Right cardiac atrium (tissue), 5 donors: ENCODE measurements around the gene IFIH1. TPM values are rescaled to one million over a fixed set of nuclear protein-coding genes. Genes with fewer than 3 reads are reported as not detected.

Experiments
- ATAC-seq, 2 donors: fragments of 200-7000 bp; cut with Tn5 transposase; one replicate each; pipeline versions ENCODE4 v1.8.0 to v1.9.1; 2020; ENCODE audit warnings: moderate library complexity in 2 of 2, mild to moderate bottlenecking in 1 of 2
- DNase-seq, 3 donors: peaks; one replicate each; pipeline ENCODE4 v3.0.0-alpha.2; 2020
- H3K27ac ChIP-seq: one replicate; pipeline ENCODE4 v1.5.1; 2013; ENCODE audit warnings: mild to moderate bottlenecking, low read length, control low read depth, moderate library complexity
- H3K27me3 ChIP-seq: one replicate; pipeline ENCODE4 v1.6.1; 2013; ENCODE audit not compliant: control insufficient read depth, insufficient read depth
- H3K4me1 ChIP-seq: one replicate; pipeline ENCODE4 v1.6.1; 2013; ENCODE audit warnings: low read length; ENCODE audit not compliant: control insufficient read depth, insufficient read depth
- H3K4me3 ChIP-seq: one replicate; pipeline ENCODE4 v1.5.1; 2013; ENCODE audit warnings: low read length, control low read depth
- H3K9me3 ChIP-seq: one replicate; pipeline ENCODE4 v1.6.1; 2013; ENCODE audit warnings: low read length; ENCODE audit not compliant: control insufficient read depth
- WGBS: extraction: QIAGEN DNeasy Blood & Tissue Kit; methylation state at CpG from one replicate; pipeline ENCODE4 v1.1.7; 2013; 5-methylcytosine and 5-hydroxymethylcytosine counted together
- intact Hi-C, 4 donors: fragments of 100-400 bp; cut with DNase I; formaldehyde crosslinking; loops; one replicate each; pipeline versions ENCODE4 v1.11.0 to v1.14.0; 2022 to 2023
- polyA plus RNA-seq: library from polyadenylated mRNA; stranded (reverse); fragments of 200-250 nt; gene quantifications from one replicate; pipeline ENCODE4 v1.2.3, GENCODE V29; 2013
- total RNA-seq, 4 donors: library from RNA; stranded (reverse); fragmentation: NEBNext Ultra II Directional; extraction: Animal tissue kit (Norgen Biotek cat#: 25700); gene quantifications; one replicate each; pipeline ENCODE4 v1.2.1, GENCODE V29; 2021
- donor health status: healthy with polysubstance abuse.
- donor health status: DM: no; HTN: yes; CAD: no.
- donor health status: DM: no; HTN: no; CAD: no.
- donor health status: DM: no; HTN: yes; CAD: no; lungs with severe emphysema.
- donor health status: DM: yes; HTN: yes; CAD: no.

IFIH1 gene
- total and polyA plus RNA-seq, 5 donors = 6.6 to 11.8 (median 10.0) TPM

DNA sequence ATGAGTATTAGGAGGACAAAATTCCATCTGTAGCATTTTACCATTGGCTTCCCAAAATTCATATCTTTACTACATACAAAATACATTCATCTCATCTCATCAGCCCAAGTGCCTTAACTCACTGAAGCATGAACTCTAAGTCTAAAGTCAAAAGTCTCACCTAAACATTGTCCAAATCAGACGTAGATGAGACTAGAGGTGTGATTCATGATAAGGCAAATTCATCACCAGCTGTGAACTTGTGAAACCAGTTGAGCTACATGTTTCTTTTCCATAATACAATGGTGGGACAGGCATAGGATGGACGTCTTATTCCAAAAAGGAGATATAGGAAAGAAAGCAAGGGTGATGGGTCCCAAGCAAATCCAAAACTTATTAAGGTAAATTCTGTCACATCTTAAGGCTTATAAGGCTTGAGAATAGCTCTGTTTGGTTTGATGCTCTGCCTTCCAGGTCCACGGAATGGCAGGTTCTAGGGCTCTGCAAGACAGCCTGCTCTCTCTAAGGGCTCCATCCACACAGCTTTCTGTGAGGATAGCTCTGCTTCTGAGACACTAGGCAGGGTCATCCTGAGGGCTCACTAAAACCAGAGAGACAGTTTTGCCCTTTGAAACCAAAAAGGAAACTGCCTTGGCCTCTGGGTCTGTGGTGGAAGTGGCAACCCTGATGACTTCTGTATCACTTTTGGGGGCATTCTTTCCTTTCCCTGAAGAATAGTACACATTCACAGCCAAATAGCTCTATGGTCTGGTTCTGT, 9.6 kb downstream of the IFIH1 start:
- intact Hi-C loops = no loop called here
- H3K4me1 ChIP-seq = no peaks in the 10 kb centered on the region
- ATAC-seq = no peak
- no peak overlapping the region for H3K4me3 ChIP-seq
- WGBS = 71% methylated on average over 3 of the region's 3 CpGs
- no peaks in the 10 kb centered on the region for H3K27me3 ChIP-seq
- no peak overlapping the region for H3K27ac ChIP-seq
- no peak for DNase-seq
- no peaks in the 10 kb centered on the region for H3K9me3 ChIP-seq

DNA sequence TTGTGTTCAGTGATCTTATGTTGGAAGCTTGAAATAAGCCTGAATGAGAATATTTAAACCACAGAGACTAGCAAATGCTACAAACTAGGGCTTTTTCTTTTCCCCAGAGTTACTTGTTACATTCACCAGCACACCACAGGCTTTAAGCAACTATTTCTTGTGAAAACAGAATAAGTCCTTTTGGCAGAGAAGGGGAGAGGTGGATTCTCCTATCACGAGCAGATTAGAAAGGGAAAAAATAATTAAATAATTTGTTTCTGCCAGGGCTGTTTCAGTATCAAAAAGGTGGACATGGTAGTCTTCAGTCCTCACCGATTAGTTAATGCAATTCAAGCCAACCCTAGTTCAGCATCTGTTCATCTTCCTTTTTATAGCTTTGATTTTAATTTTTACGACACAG, 12.6 kb downstream of the IFIH1 start:
- no peaks in the 10 kb centered on the region for H3K9me3 ChIP-seq
- ATAC-seq (no peak), DNase-seq (no peak)
- no peak overlapping the region for H3K27ac ChIP-seq
- H3K27me3 ChIP-seq = no peaks in the 10 kb centered on the region
- H3K4me1 ChIP-seq = no peaks in the 10 kb centered on the region
- intact Hi-C loops = no loop called here
- 86% methylated on average over 3 of the region's 3 CpGs for WGBS
- no peak overlapping the region for H3K4me3 ChIP-seq

DNA sequence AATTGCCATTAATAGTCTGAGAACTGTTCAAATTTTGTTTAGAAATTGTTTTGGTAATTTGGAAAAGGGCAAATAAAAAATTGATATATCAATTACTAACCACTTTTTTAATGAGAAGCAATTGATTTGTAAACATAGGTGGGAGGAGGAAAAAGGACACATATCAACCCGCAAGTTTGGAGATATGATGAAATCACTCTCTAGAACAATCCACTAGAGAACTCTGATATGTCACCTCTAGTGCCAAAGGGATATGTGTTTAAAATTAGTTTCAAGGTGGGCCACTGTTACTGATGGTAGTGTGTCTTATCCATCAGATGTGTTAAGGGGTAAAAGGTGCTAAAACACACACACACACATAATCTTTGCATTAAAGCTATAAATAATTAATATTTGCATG, 16.6 kb downstream of the IFIH1 start:
- 53% methylated on average over 1 of the region's 1 CpG for WGBS
- no peak overlapping the region for H3K4me3 ChIP-seq
- H3K9me3 ChIP-seq = no peaks in the 10 kb centered on the region
- no peak for ATAC-seq
- no peaks in the 10 kb centered on the region for H3K4me1 ChIP-seq
- no peak for DNase-seq
- intact Hi-C loops = no loop called here
- H3K27ac ChIP-seq = no peak overlapping the region
- H3K27me3 ChIP-seq = no peaks in the 10 kb centered on the region

DNA sequence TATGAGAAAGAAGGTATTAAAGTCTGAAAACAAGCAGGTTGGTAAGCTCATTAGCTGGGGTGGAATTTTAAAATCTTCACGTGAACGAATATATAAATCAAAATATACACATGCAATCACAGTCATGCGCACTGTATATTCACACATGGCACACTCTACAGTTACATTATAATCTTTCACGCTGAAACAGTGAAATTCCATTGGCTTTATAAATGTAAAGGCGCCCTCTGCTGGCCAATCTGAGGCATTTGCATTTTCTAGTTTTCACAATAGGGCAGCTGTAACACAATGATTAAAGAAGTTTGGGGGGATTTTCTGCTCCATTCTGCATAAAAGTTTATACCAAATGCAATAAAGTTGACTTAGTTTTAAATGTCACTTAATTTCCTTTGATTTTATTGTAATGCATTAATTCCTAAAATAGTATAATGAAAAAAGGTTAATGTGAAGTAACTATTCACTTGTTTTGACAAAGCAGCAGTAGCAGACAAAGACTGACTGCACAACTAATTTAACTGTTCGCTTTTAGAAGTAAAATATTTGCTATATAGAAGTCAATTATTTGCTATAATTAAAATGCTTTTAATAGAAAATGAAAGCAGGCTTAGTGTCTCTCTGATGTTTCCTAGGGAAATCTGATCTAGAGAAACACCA, 17.2 kb downstream of the IFIH1 start:
- WGBS = 7% methylated on average over 6 of the region's 6 CpGs

DNA sequence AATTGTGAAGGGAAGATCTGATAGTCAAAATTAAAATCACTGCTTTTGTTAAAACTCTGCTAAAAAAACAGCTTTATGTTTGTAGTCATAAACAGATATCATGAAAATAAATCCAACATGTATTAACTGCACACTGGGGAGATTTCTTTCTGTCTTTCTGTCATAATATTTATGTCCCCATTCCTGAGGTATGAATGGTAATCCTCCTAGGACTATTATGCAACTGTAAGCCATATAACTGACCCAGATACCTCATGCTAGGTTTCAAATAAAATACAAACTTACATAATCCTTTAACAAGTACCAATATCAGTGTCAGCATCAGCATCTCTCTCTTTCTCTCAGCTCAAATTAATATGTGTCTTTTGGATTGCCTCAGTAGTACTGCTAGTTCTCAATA, 18.2 kb downstream of the IFIH1 start:
- Histone ChIP-seq H3K27me3 (no peaks in the 10 kb centered on the region), H3K4me1 (no peaks in the 10 kb centered on the region), H3K9me3 (no peaks in the 10 kb centered on the region), H3K27ac (no peak overlapping the region), H3K4me3 (no peak overlapping the region)
- ATAC-seq (no peak), DNase-seq (no peak)
- intact Hi-C loops = no loop called here

More for the DNA sequence above, 17.2 kb downstream of the IFIH1 start:
- peak in 2 of 3 donors; percentile 21 to 40 for DNase-seq
- Histone ChIP-seq H3K9me3 (no peaks in the 10 kb centered on the region), H3K27ac (no peak overlapping the region), H3K27me3 (no peaks in the 10 kb centered on the region), H3K4me3 (no peak overlapping the region), H3K4me1 (no peaks in the 10 kb centered on the region)
- peak; percentile 52 to 69 for ATAC-seq
- intact Hi-C loops = no loop called here

DNA sequence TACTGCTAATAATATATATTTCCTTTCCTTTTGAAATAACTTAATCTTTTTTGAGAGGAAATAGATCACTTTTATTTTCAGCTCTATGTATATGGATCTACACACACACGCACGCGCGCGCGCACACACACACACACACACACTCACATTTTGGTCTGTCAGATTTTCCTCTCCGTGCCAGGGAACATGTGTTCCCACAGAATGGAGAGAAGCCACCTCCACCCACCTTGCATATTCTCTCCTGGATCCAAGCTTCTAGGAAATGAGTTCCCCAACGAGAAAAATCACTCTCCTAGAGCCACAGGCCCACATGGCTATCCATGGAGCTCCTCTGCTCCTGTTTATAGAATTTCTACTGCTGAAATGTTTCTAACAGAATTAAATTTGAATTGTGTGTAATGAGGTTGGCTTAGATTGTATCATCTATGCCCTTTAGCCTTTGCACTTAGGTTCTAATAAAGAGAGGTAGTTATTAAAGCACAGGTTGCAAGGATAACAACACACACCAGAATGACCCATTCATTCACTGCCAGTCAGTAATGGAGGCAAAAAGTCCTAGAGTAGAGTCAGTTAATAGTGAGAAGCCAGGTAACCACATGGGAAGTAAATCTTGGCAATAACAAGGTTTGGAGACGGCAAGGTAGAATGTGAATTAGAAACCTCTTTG, 19.7 kb downstream of the IFIH1 start:
- H3K27ac ChIP-seq = no peak overlapping the region
- intact Hi-C loops = loop anchor here in 3 of 4 donors (5.0 to 10.0 kb wide), 3 partner anchors 74 to 714 kb away; no protein-coding TSS in a partner anchor
- no peaks in the 10 kb centered on the region for H3K27me3 ChIP-seq
- H3K4me1 ChIP-seq = no peaks in the 10 kb centered on the region
- ATAC-seq = no peak
- H3K9me3 ChIP-seq = no peaks in the 10 kb centered on the region
- no peak overlapping the region for H3K4me3 ChIP-seq
- 84% methylated on average over 9 of the region's 9 CpGs for WGBS
- no peak for DNase-seq

DNA sequence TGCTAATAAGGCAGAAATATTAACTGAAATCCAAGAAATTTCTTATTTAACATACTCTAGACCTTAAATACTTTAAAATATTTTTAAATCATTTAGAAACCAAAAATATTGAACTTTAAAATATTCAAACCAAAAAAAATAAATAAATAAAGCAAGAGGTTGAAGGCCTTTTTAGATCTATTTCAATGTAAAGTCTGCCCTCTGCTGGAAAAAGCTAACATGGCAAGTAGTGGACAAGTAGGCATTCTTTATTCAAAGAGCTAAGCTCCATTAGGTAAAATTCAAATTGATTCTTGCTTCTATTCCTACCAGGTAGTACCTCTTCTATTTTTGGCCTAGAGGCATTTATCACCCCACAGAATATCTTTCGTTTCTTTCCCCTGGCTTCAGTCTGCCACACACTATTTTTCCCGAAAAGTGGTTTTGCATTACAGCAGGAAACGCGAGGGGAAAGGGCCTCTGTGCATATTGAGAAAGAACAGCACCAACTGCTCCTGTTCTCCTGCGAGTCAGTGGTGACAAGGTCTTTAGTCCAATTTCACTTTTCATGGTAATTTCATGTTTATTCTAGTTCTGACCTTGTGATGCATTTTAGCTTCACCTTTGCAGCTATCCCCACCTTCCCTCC, 20.4 kb downstream of the IFIH1 start:
- 57% methylated on average over 5 of the region's 5 CpGs for WGBS
- H3K4me1 ChIP-seq = no peaks in the 10 kb centered on the region
- no peak overlapping the region for H3K27ac ChIP-seq
- H3K27me3 ChIP-seq = no peaks in the 10 kb centered on the region
- H3K4me3 ChIP-seq = no peak overlapping the region
- intact Hi-C loops = loop anchor here in 3 of 4 donors (5.0 to 10.0 kb wide), 3 partner anchors 73 to 713 kb away; no protein-coding TSS in a partner anchor
- ATAC-seq (peak in 1 of 2 donors; percentile 48), DNase-seq (peak in 1 of 3 donors; percentile 11)
- no peaks in the 10 kb centered on the region for H3K9me3 ChIP-seq

DNA sequence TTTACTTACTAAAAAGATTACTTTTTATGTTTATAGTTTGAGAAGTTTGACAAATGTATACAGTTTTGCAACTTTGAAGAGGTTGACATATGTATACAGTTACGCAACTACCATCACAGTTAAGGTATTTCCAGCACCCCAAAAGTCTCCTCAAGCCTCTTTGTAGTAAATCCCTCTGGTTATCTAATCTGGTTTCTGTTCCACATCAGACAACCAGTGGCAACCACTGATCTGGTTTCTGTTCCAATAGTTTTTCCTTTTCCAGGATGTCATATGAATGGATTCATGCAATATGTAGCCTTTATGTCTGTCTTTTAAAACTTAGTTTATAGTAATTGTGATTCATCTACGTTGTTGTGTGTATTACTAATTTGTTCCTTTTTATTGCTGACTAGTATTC, 23.5 kb downstream of the IFIH1 start:
- no peaks in the 10 kb centered on the region for H3K9me3 ChIP-seq
- ATAC-seq (no peak), DNase-seq (no peak)
- intact Hi-C loops = loop anchor here in 3 of 4 donors (5.0 to 10.0 kb wide), 3 partner anchors 70 to 710 kb away; no protein-coding TSS in a partner anchor
- no peaks in the 10 kb centered on the region for H3K27me3 ChIP-seq
- WGBS = 91% methylated on average over 2 of the region's 2 CpGs
- H3K4me1 ChIP-seq = no peaks in the 10 kb centered on the region
- H3K27ac ChIP-seq = no peak overlapping the region
- no peak overlapping the region for H3K4me3 ChIP-seq

DNA sequence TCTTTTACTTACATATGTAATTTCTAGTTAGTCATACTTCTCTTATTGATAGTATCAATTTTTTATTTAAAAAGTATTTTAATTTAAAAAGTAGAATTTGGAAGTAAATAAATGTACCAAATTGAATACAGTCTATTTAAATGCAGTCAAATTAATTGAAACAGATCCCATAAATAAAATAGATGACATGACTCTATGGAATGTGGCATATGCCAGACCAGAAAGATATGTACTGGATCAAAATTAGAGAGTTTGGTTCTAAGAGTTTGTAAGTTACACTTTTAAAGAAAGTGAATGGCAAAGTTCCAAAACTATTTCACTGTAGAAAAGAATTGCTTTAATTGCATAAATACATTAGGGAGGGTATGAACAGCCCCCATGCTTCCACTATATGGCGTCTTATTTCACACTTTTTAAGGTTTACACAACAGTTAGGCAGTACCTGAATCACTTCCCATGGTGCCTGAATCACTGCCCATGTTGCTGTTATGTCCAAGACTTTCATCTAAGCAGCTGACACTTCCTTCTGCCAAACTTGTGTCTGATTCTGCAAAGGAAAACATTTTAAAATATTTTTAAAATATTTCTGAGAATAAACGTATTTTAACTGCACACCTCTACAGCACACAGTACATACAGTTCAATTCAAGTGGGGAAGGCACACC, 25.2 kb downstream of the IFIH1 start:
- H3K27ac ChIP-seq = no peak overlapping the region
- H3K4me3 ChIP-seq = no peak overlapping the region
- WGBS = 73% methylated on average over 2 of the region's 2 CpGs
- intact Hi-C loops = loop anchor here in 2 of 4 donors (10.0 kb wide), 2 partner anchors 68 to 708 kb away; no protein-coding TSS in a partner anchor
- no peak for ATAC-seq
- DNase-seq = no peak
- no peaks in the 10 kb centered on the region for H3K4me1 ChIP-seq
- H3K27me3 ChIP-seq = no peaks in the 10 kb centered on the region
- H3K9me3 ChIP-seq = no peaks in the 10 kb centered on the region

DNA sequence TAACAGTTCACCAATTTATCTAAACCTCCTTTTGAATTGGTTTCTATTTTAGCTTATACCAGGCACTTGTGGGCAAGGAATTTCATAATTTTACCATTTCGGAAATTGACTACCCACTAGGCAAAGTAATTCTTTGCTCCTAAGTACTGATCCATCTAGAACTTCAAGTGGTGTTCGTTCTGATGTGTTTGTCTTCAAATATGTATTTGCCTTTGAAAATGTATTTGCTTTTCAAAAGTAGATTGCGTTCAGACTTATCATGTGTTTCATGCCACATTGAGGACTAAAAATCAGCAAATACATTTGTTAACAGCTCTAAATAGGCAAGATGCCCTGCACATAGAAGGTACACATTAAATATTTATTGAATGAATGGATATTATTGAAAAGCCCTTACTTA, 26.7 kb downstream of the IFIH1 start:
- Histone ChIP-seq H3K27ac (no peak overlapping the region), H3K4me3 (no peak overlapping the region), H3K9me3 (no peaks in the 10 kb centered on the region), H3K27me3 (no peaks in the 10 kb centered on the region), H3K4me1 (no peaks in the 10 kb centered on the region)
- no peak for ATAC-seq
- 95% methylated on average over 3 of the region's 3 CpGs for WGBS
- DNase-seq = no peak
- intact Hi-C loops = loop anchor here in 2 of 4 donors (10.0 kb wide), 2 partner anchors 67 to 707 kb away; no protein-coding TSS in a partner anchor
